Ectodermal cell (in vitro differentiated cells): ENCODE measurements around the gene CTNNA2.

Experiments used
- H3K27ac ChIP-seq: 2 replicates; pipeline ENCODE4 v1.7.0; 2013; ENCODE audit warnings: mild to moderate bottlenecking, low read depth, low read length; ENCODE audit not compliant: insufficient read depth, poor library complexity, severe bottlenecking
- H3K27me3 ChIP-seq: 2 replicates; pipeline ENCODE4 v1.7.0; 2013; ENCODE audit warnings: mild to moderate bottlenecking, low read length; ENCODE audit not compliant: insufficient read depth, control insufficient read depth, poor library complexity, severe bottlenecking
- H3K36me3 ChIP-seq: one replicate; pipeline ENCODE4 v1.7.0; 2013; ENCODE audit warnings: low read length; ENCODE audit not compliant: control insufficient read depth, insufficient read depth
- H3K4me1 ChIP-seq: one replicate; pipeline ENCODE4 v1.7.0; 2013; ENCODE audit warnings: low read length; ENCODE audit not compliant: control insufficient read depth, insufficient read depth
- H3K4me3 ChIP-seq: 2 replicates; pipeline ENCODE4 v1.7.0; 2013; ENCODE audit warnings: low read depth, low read length, control low read depth; ENCODE audit not compliant: insufficient read depth
- H3K9me3 ChIP-seq: 2 replicates; pipeline ENCODE4 v1.7.0; 2013; ENCODE audit warnings: mild to moderate bottlenecking, low read length, moderate library complexity; ENCODE audit not compliant: control insufficient read depth
- WGBS, 2 experiments: methylation state at CpG; one replicate each; pipeline ENCODE4 v1.1.7; 2013; ENCODE audit warnings: missing lambda C conversion rate in 2 of 2; 5-methylcytosine and 5-hydroxymethylcytosine counted together

The CTNNA2 gene

DNA sequence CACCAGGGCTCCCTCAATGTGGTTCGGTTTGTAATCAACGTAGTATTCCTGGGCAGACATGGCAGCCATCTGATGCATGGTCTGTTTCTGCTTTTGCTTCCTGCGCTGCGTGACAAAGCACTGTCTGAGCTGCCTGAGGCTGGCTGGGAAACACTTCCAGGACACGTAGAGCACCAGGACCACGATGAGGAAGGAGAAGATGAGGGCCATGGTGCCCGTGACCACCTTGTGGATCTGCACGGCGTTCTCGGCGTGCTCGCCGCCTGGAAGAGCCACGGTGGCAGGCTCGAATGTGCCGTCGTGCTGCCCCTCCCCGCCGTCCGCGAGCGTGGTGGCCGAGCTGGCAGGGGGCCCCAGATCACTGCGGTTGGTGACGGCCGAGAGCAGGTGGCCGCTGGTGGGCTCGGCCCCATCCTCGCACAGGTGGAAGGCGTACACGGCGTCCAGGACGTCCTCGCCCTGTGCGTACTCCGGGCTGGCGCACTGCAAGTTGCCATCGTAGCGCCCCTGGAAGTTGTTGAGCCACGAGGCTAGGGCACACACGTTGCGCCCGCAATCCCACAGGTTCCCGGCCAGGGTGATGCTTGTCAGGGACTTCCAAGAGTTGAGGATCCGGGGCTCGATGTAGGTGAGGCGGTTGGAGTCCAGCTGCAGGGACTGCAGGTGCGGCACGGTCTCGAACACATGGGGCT is 789.6 kb downstream of the CTNNA2 start:
- peaks cover 59% of the 10 kb centered on the region for H3K27me3 ChIP-seq
- 24 to 25% methylated on average over 50 of the region's 50 CpGs for WGBS, 2 experiments
- no peaks in the 10 kb centered on the region for H3K36me3 ChIP-seq
- H3K4me1 ChIP-seq = peaks cover 18% of the 10 kb centered on the region
- H3K4me3 ChIP-seq = peak overlapping the region; percentile 46
- no peaks in the 10 kb centered on the region for H3K9me3 ChIP-seq
- no peak overlapping the region for H3K27ac ChIP-seq

DNA sequence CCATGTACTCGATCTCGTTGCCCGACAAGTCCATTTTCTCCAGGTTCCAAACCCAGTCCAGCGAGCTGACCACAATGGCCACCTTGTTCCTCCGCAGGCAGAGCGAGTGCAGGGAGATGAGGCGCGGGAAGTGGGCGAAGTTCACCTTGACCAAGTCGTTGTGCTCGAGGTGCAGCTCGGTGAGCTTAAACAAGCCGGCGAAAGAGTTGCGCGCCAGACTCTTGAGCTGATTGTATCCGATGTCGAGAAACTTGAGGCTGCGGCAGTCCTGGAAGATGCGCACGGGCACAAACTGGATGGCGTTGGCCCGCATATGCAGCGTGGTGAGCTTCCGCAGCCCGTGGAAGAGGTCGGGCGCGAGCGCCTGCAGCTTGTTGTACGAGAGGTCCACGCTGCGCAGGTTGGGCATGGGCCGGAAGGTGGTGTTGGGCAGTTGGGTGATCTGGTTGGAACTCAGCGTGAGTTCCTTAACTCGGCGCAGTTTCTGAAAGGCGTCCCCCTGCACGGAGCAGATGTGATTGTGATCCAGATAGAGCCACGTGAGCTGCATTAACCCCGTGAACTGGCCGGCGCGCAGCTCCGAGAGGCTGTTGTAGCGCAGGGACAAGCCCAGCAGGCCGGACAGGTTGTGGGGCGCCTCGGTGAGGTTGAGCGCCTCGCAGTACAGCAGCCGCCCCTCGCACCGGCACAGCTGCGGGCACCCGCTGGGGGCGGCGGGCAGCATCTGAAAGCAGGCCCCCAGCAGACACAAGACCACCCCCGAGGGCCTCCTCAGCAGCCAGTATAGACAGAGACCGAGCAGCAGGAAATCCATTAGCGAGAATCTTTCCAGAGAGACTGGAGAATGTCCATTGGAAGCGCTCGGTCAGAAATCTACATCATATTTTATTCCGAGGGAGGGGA is 790.4 kb downstream of the CTNNA2 start:
- H3K4me3 ChIP-seq = peak overlapping the region; percentile 46
- peaks cover 59% of the 10 kb centered on the region for H3K27me3 ChIP-seq
- no peaks in the 10 kb centered on the region for H3K36me3 ChIP-seq
- H3K27ac ChIP-seq = no peak overlapping the region
- H3K4me1 ChIP-seq = peaks cover 18% of the 10 kb centered on the region
- 11% methylated on average over 63 to 64 of the region's 64 CpGs for WGBS, 2 experiments
- no peaks in the 10 kb centered on the region for H3K9me3 ChIP-seq

DNA sequence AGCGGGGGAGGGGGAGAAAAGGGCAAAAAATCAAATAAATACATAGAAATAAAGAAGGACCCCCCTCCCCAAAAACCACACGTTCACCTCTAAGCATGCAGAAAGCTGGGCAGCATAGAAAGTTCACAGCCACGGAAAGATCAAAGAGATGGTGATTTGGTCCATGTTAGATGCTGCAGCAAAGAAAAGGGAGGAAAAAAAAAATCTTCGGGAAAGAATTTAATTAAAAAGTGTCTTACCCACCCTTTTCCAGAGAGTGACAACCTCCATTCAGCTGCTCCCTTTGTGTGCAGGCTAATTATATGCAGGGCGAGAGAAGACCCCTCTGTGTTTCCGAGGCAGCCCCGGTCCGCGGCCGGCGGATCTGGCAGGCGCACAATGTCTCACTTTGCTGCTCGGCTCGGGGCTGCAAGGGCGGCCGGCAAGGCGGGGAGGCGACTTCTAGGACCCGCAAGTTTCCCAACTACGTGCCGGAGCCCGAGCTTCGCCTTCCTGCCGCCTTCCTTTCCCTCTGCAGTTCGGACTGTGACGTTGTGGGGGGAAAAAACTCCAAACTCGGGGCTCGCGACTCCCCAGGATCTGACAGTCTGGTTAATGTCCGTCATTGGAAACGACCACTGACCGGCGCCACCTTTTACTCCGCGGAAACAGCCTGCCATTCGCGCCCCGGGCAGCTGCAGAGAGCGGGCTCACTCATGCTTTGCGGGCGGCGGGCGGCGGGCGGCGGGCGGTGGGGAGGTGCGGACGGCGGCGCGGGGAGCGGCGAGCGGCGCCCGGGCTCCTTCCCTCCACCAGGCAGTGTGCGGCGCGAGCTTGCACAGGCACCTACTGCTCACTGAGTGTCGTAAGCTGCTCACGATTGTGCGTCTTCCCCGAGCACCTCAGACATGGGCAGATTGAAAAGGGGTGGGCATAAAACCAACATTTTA is 791.3 kb downstream of the CTNNA2 start, which contains the start of gene LRRTM1:
LRRTM1 (minus strand) TSS at position 844 of the 929 bp plus-strand sequence. CDS start 933 bp downstream, outside the sequence.
- peaks cover 18% of the 10 kb centered on the region for H3K4me1 ChIP-seq
- peaks cover 59% of the 10 kb centered on the region for H3K27me3 ChIP-seq
- H3K4me3 ChIP-seq = peak within 1 kb of the TSS; percentile 46
- no peaks in the 10 kb centered on the region for H3K36me3 ChIP-seq
- H3K27ac ChIP-seq = no peak within 1 kb of the TSS
- no peaks in the 10 kb centered on the region for H3K9me3 ChIP-seq
- 0% methylated on average over 62 of the region's 64 CpGs for WGBS, 2 experiments

DNA sequence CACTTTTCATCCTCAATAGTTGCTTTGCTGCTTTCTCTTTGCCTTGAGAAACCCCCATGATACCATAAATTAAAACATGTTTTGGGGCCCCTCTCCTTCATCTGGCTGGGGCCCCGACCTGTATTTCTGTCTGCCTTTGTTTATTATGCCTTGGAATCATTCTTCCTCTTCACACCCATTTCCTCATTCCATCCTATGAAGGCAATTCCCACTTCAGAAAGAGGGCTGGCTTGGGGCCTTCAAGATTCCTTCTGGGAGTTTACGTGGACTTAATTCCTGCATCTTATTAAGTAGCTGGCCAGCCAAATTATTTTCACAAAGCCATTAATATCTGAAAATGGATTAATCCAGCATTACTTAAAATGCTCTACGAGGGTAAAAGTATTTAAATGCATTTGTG is 798.5 kb downstream of the CTNNA2 start:
- H3K27me3 ChIP-seq = peaks cover 3% of the 10 kb centered on the region
- H3K9me3 ChIP-seq = no peaks in the 10 kb centered on the region
- H3K36me3 ChIP-seq = no peaks in the 10 kb centered on the region
- WGBS, 2 experiments = 88 to 93% methylated on average over 3 of the region's 3 CpGs
- peaks cover 4% of the 10 kb centered on the region for H3K4me1 ChIP-seq
- no peak overlapping the region for H3K27ac ChIP-seq
- H3K4me3 ChIP-seq = no peak overlapping the region

DNA sequence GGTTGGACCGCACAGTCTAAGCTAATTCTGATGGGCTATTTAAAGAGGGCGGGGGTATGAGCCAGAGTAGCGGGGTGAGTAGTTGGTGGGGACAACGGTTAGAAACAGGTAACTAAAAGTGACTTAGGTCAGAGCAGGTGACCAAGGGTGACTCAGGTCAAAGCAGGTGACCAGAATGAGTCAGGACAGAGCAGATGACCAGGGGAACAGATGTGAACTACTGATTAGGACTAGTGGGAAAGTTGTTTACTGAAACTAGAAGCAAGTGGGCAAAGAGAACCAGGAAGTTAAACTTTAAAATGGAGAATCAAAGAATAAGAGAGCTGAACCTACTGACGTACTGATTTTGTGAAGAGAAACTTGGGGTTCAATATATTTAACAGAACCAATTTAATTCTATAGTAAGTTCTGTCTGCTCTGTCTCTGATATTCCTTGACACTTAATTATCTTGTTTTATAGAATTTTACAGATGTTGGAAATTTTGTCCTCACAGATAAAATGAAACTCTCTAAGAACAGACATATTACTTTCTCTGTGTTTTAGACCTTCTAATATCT is 799.5 kb downstream of the CTNNA2 start:
- Histone ChIP-seq H3K27me3 (no peaks in the 10 kb centered on the region), H3K4me3 (no peak overlapping the region), H3K9me3 (no peaks in the 10 kb centered on the region), H3K27ac (no peak overlapping the region), H3K4me1 (no peaks in the 10 kb centered on the region), H3K36me3 (no peaks in the 10 kb centered on the region)
- WGBS, 2 experiments = 80 to 84% methylated on average over 5 of the region's 5 CpGs

DNA sequence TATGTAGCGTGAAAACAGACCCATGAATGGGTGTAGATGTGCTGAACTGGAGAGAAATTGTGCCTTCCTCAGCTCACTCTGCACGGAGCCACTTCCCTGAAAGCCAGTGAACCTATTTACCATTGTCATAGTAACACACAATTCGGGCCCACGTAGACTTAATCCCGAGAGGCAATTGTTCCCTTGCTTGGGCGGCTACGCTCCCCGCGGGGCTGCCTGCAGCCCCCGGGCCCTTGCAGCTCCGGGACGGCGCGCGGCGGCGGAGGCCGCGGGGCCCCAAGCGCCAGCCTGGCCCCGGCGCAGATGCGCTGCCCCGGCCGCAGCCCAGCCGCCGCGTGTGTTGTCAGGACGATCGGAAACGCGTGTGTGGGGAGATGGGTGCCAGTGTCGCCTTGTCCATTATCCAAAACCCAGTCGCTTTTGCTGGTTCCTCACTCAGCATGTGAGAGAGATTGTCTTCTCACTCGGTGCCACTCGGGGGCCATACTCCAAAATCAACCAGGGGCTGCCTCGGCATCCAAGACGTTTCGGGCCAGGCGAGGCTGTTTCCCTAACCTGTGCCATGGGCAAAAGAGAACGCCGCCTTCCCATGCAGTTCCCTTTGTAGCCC is 809.6 kb downstream of the CTNNA2 start:
- Histone ChIP-seq H3K4me3 (no peak overlapping the region), H3K36me3 (no peaks in the 10 kb centered on the region), H3K4me1 (peaks cover 11% of the 10 kb centered on the region), H3K27me3 (peaks cover 14% of the 10 kb centered on the region), H3K27ac (no peak overlapping the region), H3K9me3 (no peaks in the 10 kb centered on the region)
- 49 to 53% methylated on average over 41 to 42 of the region's 42 CpGs for WGBS, 2 experiments

DNA sequence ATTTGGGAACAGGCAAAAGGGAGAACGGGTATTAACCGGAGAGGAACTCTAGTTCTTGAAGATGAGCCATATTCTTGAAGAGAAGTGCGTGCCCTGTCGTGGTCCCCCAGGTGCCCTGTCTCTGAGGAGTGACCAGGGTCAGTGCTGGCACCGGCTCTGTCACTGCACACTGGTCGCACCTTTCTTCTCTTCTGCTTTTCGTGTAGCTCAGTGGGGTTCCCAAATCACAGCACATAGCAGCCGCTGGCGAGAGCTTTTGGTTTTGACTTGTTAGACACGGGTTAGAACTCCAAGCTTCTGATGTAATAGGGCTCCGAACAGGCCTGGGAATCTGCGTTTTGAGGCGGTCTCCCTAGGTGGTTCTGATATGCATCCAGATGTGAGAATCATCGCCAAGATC is 810.1 kb downstream of the CTNNA2 start:
- Histone ChIP-seq H3K9me3 (no peaks in the 10 kb centered on the region), H3K4me1 (peaks cover 11% of the 10 kb centered on the region), H3K27ac (no peak overlapping the region), H3K27me3 (peaks cover 14% of the 10 kb centered on the region), H3K36me3 (no peaks in the 10 kb centered on the region), H3K4me3 (no peak overlapping the region)
- 84 to 85% methylated on average over 14 of the region's 14 CpGs for WGBS, 2 experiments

GRCh38 chr2:80323610-80324009 is 810.8 kb downstream of the CTNNA2 start:
- 64 to 83% methylated on average over 1 of the region's 1 CpG for WGBS, 2 experiments
- Histone ChIP-seq H3K27ac (no peak overlapping the region), H3K36me3 (no peaks in the 10 kb centered on the region), H3K4me3 (no peak overlapping the region), H3K27me3 (peaks cover 14% of the 10 kb centered on the region), H3K4me1 (peaks cover 11% of the 10 kb centered on the region), H3K9me3 (no peaks in the 10 kb centered on the region)

DNA sequence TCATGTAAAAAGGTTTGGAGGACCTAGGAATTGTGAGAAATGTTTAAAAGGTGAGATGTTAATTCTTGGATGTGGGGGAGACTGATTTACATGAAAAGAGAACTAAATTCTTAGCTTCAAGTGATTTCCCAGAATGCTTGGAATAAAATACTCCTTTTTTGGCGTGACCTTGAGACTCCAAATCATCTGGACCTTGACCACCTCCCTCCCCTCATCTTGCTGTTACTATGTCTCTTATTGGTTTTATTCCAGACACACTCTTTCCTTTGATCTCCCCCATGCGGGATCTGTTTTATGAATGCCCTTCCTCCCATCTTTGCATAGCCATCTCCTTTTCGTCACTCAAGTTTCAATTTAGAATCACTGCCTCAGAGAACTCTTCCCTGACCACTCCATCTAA is 811.7 kb downstream of the CTNNA2 start:
- 46 to 51% methylated on average over 3 of the region's 3 CpGs for WGBS, 2 experiments
- no peak overlapping the region for H3K27ac ChIP-seq
- H3K9me3 ChIP-seq = no peaks in the 10 kb centered on the region

More for the DNA sequence above, 811.7 kb downstream of the CTNNA2 start:
- Histone ChIP-seq H3K27me3 (peaks cover 14% of the 10 kb centered on the region), H3K36me3 (no peaks in the 10 kb centered on the region), H3K4me3 (no peak overlapping the region), H3K4me1 (peaks cover 11% of the 10 kb centered on the region)
